Thyroid gland (tissue), 4 donors: ENCODE results near the gene KRTAP12-1.

Experiments
- CTCF ChIP-seq, 6 experiments: fragments of 200-600 bp in 3 of 6; fragments of 450-650 bp in 3 of 6; sonication (generic) in 3 of 6; IDR thresholded peaks; one replicate each; pipeline ENCODE4 v1.5.1; 2016 to 2019; ENCODE audit warnings: antibody characterized with exemption in 6 of 6, mild to moderate bottlenecking in 2 of 6, inconsistent platforms in 1 of 6, moderate library complexity in 1 of 6
- POLR2A ChIP-seq, 2 donors: fragments of 450-650 bp; IDR thresholded peaks; one replicate each; pipeline ENCODE4 v1.6.1; 2017; ENCODE audit warnings: antibody characterized with exemption in 2 of 2, mild to moderate bottlenecking in 2 of 2, moderate library complexity in 1 of 2

- TF ChIP-seq CTCF (IDR thresholded peaks at IDR 0.05) (no peak), POLR2A (IDR thresholded peaks at IDR 0.05) (no peak)
These were observed 12.8 kb upstream of the KRTAP12-1 start for GRCh38 chr21:44694776-44695175.
